Right forelimb (tissue), 1 donor: ENCODE data around the gene WASF3.

Source experiments
- DNase-seq: peaks from one replicate; pipeline ENCODE4 v3.0.0-alpha.2; 2018

The WASF3 gene

GRCh38 chr13:26686285-26686684 lies 128.8 kb downstream of the WASF3 start:
- no peak for DNase-seq

GRCh38 chr13:26688286-26688685 lies 130.8 kb downstream of the WASF3 start:
- no peak for DNase-seq

GRCh38 chr13:26688980-26689379 lies 131.5 kb downstream of the WASF3 start:
- DNase-seq = no peak

GRCh38 chr13:26693749-26694463 lies 136.4 kb downstream of the WASF3 start:
- no peak for DNase-seq

- no peak for DNase-seq
Measured at GRCh38 chr13:26694609-26695359, 137.3 kb downstream of the WASF3 start.

GRCh38 chr13:26695360-26695705 lies 137.8 kb downstream of the WASF3 start:
- DNase-seq = no peak

- DNase-seq = no peak
Measured at GRCh38 chr13:26695891-26696311, 138.4 kb downstream of the WASF3 start.

GRCh38 chr13:26697069-26697955 lies 139.8 kb downstream of the WASF3 start:
- DNase-seq = no peak

- peak; percentile 94 for DNase-seq
Measured at GRCh38 chr13:26698392-26699196, 141.1 kb downstream of the WASF3 start.

GRCh38 chr13:26699197-26699490 lies 141.7 kb downstream of the WASF3 start:
- no peak for DNase-seq

GRCh38 chr13:26705536-26705935 lies 148.1 kb downstream of the WASF3 start:
- DNase-seq = no peak

GRCh38 chr13:26706381-26706780 lies 148.9 kb downstream of the WASF3 start:
- DNase-seq = no peak

GRCh38 chr13:26707122-26708006 lies 149.9 kb downstream of the WASF3 start:
- no peak for DNase-seq

- no peak for DNase-seq
Measured at GRCh38 chr13:26708007-26708297, 150.5 kb downstream of the WASF3 start.

GRCh38 chr13:26709461-26709860 lies 152.0 kb downstream of the WASF3 start:
- DNase-seq = no peak

GRCh38 chr13:26710166-26710565 lies 152.7 kb downstream of the WASF3 start:
- no peak for DNase-seq

GRCh38 chr13:26711211-26711610 lies 153.7 kb downstream of the WASF3 start:
- no peak for DNase-seq

GRCh38 chr13:26713341-26713740 lies 155.9 kb downstream of the WASF3 start:
- DNase-seq = no peak

GRCh38 chr13:26716984-26717383 lies 159.5 kb downstream of the WASF3 start:
- DNase-seq = no peak

GRCh38 chr13:26718146-26718545 lies 160.7 kb downstream of the WASF3 start:
- no peak for DNase-seq

- no peak for DNase-seq
Measured at GRCh38 chr13:26718872-26719271, 161.4 kb downstream of the WASF3 start.

GRCh38 chr13:26719356-26719945 lies 162.0 kb downstream of the WASF3 start:
- no peak for DNase-seq
